H1 (cell line): Measurements from ENCODE around the gene PHTF2. TPM values are rescaled to one million over a fixed set of nuclear protein-coding genes. Genes with fewer than 3 reads are reported as not detected.

Experiments
- CTCF ChIA-PET: fragments of 300-600 bp; sonication (Branson Sonifier 250); formaldehyde crosslinking; loops from one replicate; lab custom pipeline; 2021; ENCODE audit not compliant: partially characterized antibody; lab: Charles Lee
- POLR2A ChIA-PET: fragments of 300-600 bp; sonication (Branson Sonifier 250); formaldehyde crosslinking; loops from one replicate; lab custom pipeline; 2021; ENCODE audit warnings: inconsistent platforms; ENCODE audit not compliant: partially characterized antibody; lab: Charles Lee
- DNase-seq, 2 experiments: peaks; one replicate each; pipeline versions ENCODE4 v3.0.0 to v3.0.0-alpha.2; 2010 to 2022; ENCODE audit warnings: low spot score in 2 of 2, low read depth in 1 of 2, mixed read lengths in 1 of 2
- FAIRE-seq: peaks from 2 replicates; lab custom pipeline; 2011; peaks lifted over from hg19 to GRCh38; lab: Jason Lieb, UNC
- H2AFZ ChIP-seq: 2 replicates; pipeline ENCODE4 v1.8.1; 2012; ENCODE audit warnings: low read length, inconsistent platforms
- H2AK5ac ChIP-seq: 2 replicates; pipeline ENCODE4 v1.6.1; 2013; ENCODE audit warnings: low read depth, low read length
- H2BK120ac ChIP-seq: replicated peaks from 2 replicates; pipeline ENCODE3; 2013; ENCODE audit warnings: low read depth, low read length, inconsistent platforms
- H2BK12ac ChIP-seq: 2 replicates; pipeline ENCODE4 v1.6.1; 2013; ENCODE audit warnings: low read depth, low read length
- H2BK15ac ChIP-seq: 2 replicates; pipeline ENCODE4 v1.6.1; 2013; ENCODE audit warnings: low read length
- H2BK20ac ChIP-seq: 2 replicates; pipeline ENCODE4 v1.6.1; 2013; ENCODE audit warnings: low read length
- H2BK5ac ChIP-seq: 2 replicates; pipeline ENCODE4 v1.6.1; 2013; ENCODE audit warnings: low read depth, low read length
- H3K14ac ChIP-seq: 2 replicates; pipeline ENCODE4 v1.6.1; 2013; ENCODE audit warnings: inconsistent platforms; ENCODE audit not compliant: insufficient read length
- H3K18ac ChIP-seq: 2 replicates; pipeline ENCODE4 v1.6.1; 2013; ENCODE audit warnings: low read length; ENCODE audit errors: extremely low read depth
- H3K23ac ChIP-seq: 2 replicates; pipeline ENCODE4 v1.6.1; 2013; ENCODE audit warnings: inconsistent platforms; ENCODE audit not compliant: insufficient read length
- H3K23me2 ChIP-seq: 2 replicates; pipeline ENCODE4 v1.6.1; 2013; ENCODE audit warnings: low read depth, low read length
- H3K27ac ChIP-seq: 2 replicates; pipeline ENCODE4 v1.6.1; 2011; ENCODE audit warnings: low read depth, low read length, inconsistent platforms
- H3K27me3 ChIP-seq, 4 experiments: replicated peaks in 1 of 4; 1 replicate in 1 of 4; 2 replicates in 3 of 4; pipeline versions ENCODE4 v1.6.1 to v1.8.1; 2011 to 2013; ENCODE audit warnings: low read length in 3 of 4, mild to moderate bottlenecking in 3 of 4, inconsistent platforms in 2 of 4, mixed read lengths in 2 of 4, moderate library complexity in 1 of 4; ENCODE audit not compliant: control insufficient read depth in 3 of 4, insufficient read depth in 3 of 4; ENCODE audit errors: extremely low read depth in 1 of 4
- H3K36me3 ChIP-seq, 4 experiments: 2 replicates each; pipeline versions ENCODE4 v1.6.1 to v1.8.1; 2011 to 2013; ENCODE audit warnings: mild to moderate bottlenecking in 4 of 4, low read length in 3 of 4, moderate library complexity in 2 of 4, control low read depth in 1 of 4, inconsistent platforms in 1 of 4; ENCODE audit not compliant: insufficient read depth in 4 of 4, control insufficient read depth in 2 of 4
- H3K4ac ChIP-seq: replicated peaks from 2 replicates; pipeline ENCODE3; 2013; ENCODE audit warnings: low read length, low read depth, mixed read lengths, inconsistent platforms; ENCODE audit not compliant: insufficient read length
- H3K4me1 ChIP-seq, 4 experiments: replicated peaks in 1 of 4; 1 replicate in 1 of 4; 2 replicates in 3 of 4; pipeline versions ENCODE4 v1.6.1 to v1.8.1; 2011 to 2013; ENCODE audit warnings: low read length in 3 of 4, inconsistent platforms in 2 of 4, mixed read lengths in 1 of 4; ENCODE audit not compliant: insufficient read depth in 4 of 4, control insufficient read depth in 3 of 4
- H3K4me2 ChIP-seq, 2 experiments: 2 replicates each; pipeline versions ENCODE4 v1.6.1 to v1.8.1; 2011 to 2013; ENCODE audit warnings: low read depth in 2 of 2, low read length in 2 of 2, control low read depth in 1 of 2, inconsistent platforms in 1 of 2, mild to moderate bottlenecking in 1 of 2; ENCODE audit not compliant: insufficient read depth in 1 of 2
- H3K4me3 ChIP-seq, 4 experiments: fragments of 200-600, 300-600 bp in 1 of 4; sonication (generic), shearing (Covaris generic), sonication (Bioruptor Twin) in 1 of 4; 2 replicates each; pipeline versions ENCODE4 v1.5.1 to v1.8.1; 2011 to 2016; ENCODE audit warnings: low read length in 4 of 4, low read depth in 3 of 4, control low read depth in 2 of 4, inconsistent platforms in 2 of 4, mild to moderate bottlenecking in 2 of 4, mixed read lengths in 1 of 4, moderate library complexity in 1 of 4; ENCODE audit not compliant: insufficient read depth in 2 of 4; ENCODE audit errors: extremely low read depth in 1 of 4
- H3K56ac ChIP-seq: replicated peaks from 2 replicates; pipeline ENCODE3; 2013; ENCODE audit warnings: low read depth, mild to moderate bottlenecking, mixed read lengths, low read length, inconsistent platforms; ENCODE audit not compliant: insufficient read length
- H3K79me1 ChIP-seq: 2 replicates; pipeline ENCODE4 v1.6.1; 2013; ENCODE audit warnings: low read depth, low read length, control low read depth
- H3K79me2 ChIP-seq, 2 experiments: 2 replicates each; pipeline versions ENCODE4 v1.6.1 to v1.8.1; 2012 to 2013; ENCODE audit warnings: low read length in 2 of 2, mild to moderate bottlenecking in 2 of 2, inconsistent platforms in 1 of 2; ENCODE audit not compliant: insufficient read depth in 2 of 2, control insufficient read depth in 1 of 2
- H3K9ac ChIP-seq, 4 experiments: replicated peaks in 1 of 4; 1 replicate in 1 of 4; 2 replicates in 3 of 4; pipeline versions ENCODE4 v1.6.1 to v1.8.1; 2011 to 2013; ENCODE audit warnings: low read depth in 3 of 4, low read length in 3 of 4, control low read depth in 2 of 4, mild to moderate bottlenecking in 2 of 4, moderate library complexity in 2 of 4, inconsistent platforms in 1 of 4; ENCODE audit errors: extremely low read depth in 1 of 4
- H3K9me3 ChIP-seq, 2 experiments: 2 replicates each; pipeline versions ENCODE4 v1.6.1 to v1.8.1; 2012 to 2013; ENCODE audit warnings: mild to moderate bottlenecking in 2 of 2, moderate library complexity in 2 of 2, control low read depth in 1 of 2, inconsistent platforms in 1 of 2, low read depth in 1 of 2, low read length in 1 of 2, mixed read lengths in 1 of 2; ENCODE audit not compliant: insufficient read depth in 2 of 2
- H4K20me1 ChIP-seq, 2 experiments: replicated peaks in 1 of 2; 2 replicates each; pipeline versions ENCODE3 to v1.8.1; 2011 to 2013; ENCODE audit warnings: inconsistent platforms in 2 of 2, low read length in 2 of 2, mild to moderate bottlenecking in 1 of 2; ENCODE audit not compliant: insufficient read depth in 2 of 2, control insufficient read depth in 1 of 2
- H4K5ac ChIP-seq: 2 replicates; pipeline ENCODE4 v1.6.1; 2013; ENCODE audit warnings: low read length, low read depth, mixed read lengths, inconsistent platforms; ENCODE audit not compliant: insufficient read length
- H4K8ac ChIP-seq: 2 replicates; pipeline ENCODE4 v1.8.0; 2013; ENCODE audit warnings: mild to moderate bottlenecking, moderate library complexity, low read length, inconsistent platforms; ENCODE audit not compliant: insufficient read depth; ENCODE audit errors: extremely low read depth
- H4K91ac ChIP-seq: replicated peaks from 2 replicates; pipeline ENCODE3; 2013; ENCODE audit warnings: low read length, mixed read lengths, inconsistent platforms; ENCODE audit not compliant: insufficient read length
- GABPA ChIP-seq: IDR thresholded peaks from 2 replicates; pipeline ENCODE4 v1.6.1; 2011; ENCODE audit warnings: mild to moderate bottlenecking, low read length, moderate library complexity, borderline replicate concordance; ENCODE audit not compliant: insufficient read depth
- JUND ChIP-seq: IDR thresholded peaks from 2 replicates; pipeline ENCODE4 v1.6.1; 2011; ENCODE audit warnings: mild to moderate bottlenecking, improper control_type of control experiment, low read length
- KDM1A ChIP-seq: fragments of 200-600, 300-600 bp; sonication (generic); IDR thresholded peaks from 2 replicates; pipeline ENCODE4 v1.7.1; 2016; ENCODE audit warnings: mild to moderate bottlenecking, low read length, borderline replicate concordance
- NANOG ChIP-seq: IDR thresholded peaks from 2 replicates; pipeline ENCODE4 v1.6.1; 2011; ENCODE audit warnings: low read length, low read depth, mild to moderate bottlenecking, inconsistent platforms; ENCODE audit not compliant: insufficient read depth, poor library complexity, severe bottlenecking
- RAD21 ChIP-seq, 2 experiments: IDR thresholded peaks in 1 of 2; conservative IDR thresholded peaks in 1 of 2; 2 replicates each; pipeline ENCODE4 v1.6.1; 2011; ENCODE audit warnings: low read depth in 2 of 2, low read length in 2 of 2, improper control_type of control experiment in 1 of 2, inconsistent platforms in 1 of 2, mild to moderate bottlenecking in 1 of 2, moderate library complexity in 1 of 2
- SRF ChIP-seq: IDR thresholded peaks from 2 replicates; pipeline ENCODE4 v1.6.1; 2011; ENCODE audit warnings: mild to moderate bottlenecking, low read depth, low read length, moderate library complexity
- YY1 ChIP-seq: IDR thresholded peaks from 2 replicates; pipeline ENCODE4 v1.6.1; 2011; ENCODE audit warnings: low read depth, mild to moderate bottlenecking, low read length
- ZNF274 ChIP-seq: IDR thresholded peaks from 2 replicates; pipeline ENCODE4 v1.7.0; 2012; ENCODE audit warnings: low read length, borderline replicate concordance; ENCODE audit errors: extremely low read depth
- WGBS, 2 experiments: shearing (Covaris generic) in 1 of 2; methylation state at CpG; one replicate each; pipeline versions ENCODE4 v1.1.6 to v1.1.7; 2013 to 2015; ENCODE audit warnings: low lambda C conversion rate in 2 of 2, mixed read lengths in 2 of 2, inconsistent platforms in 1 of 2, low coverage in 1 of 2, missing lambda C conversion rate in 1 of 2; ENCODE audit not compliant: insufficient replicate concordance in 2 of 2, insufficient coverage in 1 of 2, insufficient read length in 1 of 2; ENCODE audit errors: extremely low coverage in 1 of 2, missing lambda C conversion rate in 1 of 2; 5-methylcytosine and 5-hydroxymethylcytosine counted together
- polyA plus RNA-seq, 7 experiments: library from polyadenylated mRNA; depleted of rRNA in 3 of 7; stranded (reverse) in 5 of 7; unstranded in 2 of 7; fragments of >200 nt in 5 of 7; fragments of 200-250 nt in 2 of 7; gene quantifications; 1 replicate in 5 of 7; 2 replicates in 1 of 7; 4 replicates in 1 of 7; pipeline versions ENCODE4 v1.2.1 to v1.2.3, GENCODE V29; 2011 to 2013; ENCODE audit warnings: missing spikeins in 2 of 7, mixed read lengths in 2 of 7
- total RNA-seq: library from RNA; stranded (reverse); fragmentation: NEBNext Ultra II Directional; extraction: Animal tissue kit (Norgen Biotek cat#: 25700); gene quantifications from 2 replicates; pipeline ENCODE4 v1.2.1, GENCODE V29; 2021
- TF ChIP-seq, protein P1 (sequence below), 3 experiments: IDR thresholded peaks; 1 replicate in 2 of 3; 2 replicates in 1 of 3; pipeline versions ENCODE4 v1.5.1 to v1.6.1; 2011; ENCODE audit warnings: low read length in 3 of 3, mild to moderate bottlenecking in 3 of 3, inconsistent platforms in 2 of 3, low read depth in 1 of 3, moderate library complexity in 1 of 3; ENCODE audit not compliant: insufficient read depth in 1 of 3; ENCODE audit errors: control extremely low read depth in 1 of 3
- TF ChIP-seq, protein P2 (sequence below): IDR thresholded peaks from 2 replicates; pipeline ENCODE4 v1.6.1; 2011; ENCODE audit warnings: low read depth, mild to moderate bottlenecking, low read length; ENCODE audit not compliant: insufficient read depth

The PHTF2 gene
- total and polyA plus RNA-seq, 2 of the 8 experiments (the other 6 are each of a cell fraction or from before 2014, with no cell fraction given): 9.0 to 25.4 TPM

DNA sequence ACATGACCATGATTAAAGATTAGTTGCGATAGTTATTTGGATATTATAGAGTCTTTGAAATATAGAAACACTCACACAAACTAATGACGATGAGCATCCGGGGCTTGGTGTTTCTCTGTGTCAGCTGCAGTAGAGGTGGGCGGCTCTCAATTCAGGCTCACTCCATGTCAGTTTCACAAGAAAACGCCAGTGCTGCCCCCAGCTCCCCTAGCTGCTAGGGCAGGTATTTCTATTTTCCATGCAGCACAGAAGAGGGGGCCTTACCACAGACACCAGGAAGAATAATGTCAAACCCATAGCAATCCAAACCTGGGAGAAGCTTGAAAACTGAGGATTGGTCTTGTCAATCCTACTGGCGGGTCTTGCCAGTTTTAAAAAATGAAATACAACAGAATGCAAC is 197.1 kb downstream of the PHTF2 start:
- Histone ChIP-seq H2BK120ac (no peak overlapping the region), H3K4ac (no peak overlapping the region), H2BK20ac (no peak overlapping the region), H3K79me2 (no peaks in the 10 kb centered on the region), H4K91ac (no peak overlapping the region), H3K23ac (no peak overlapping the region), H3K14ac (no peak overlapping the region), H4K8ac (no peak overlapping the region), H3K9me3 (no peaks in the 10 kb centered on the region), H3K27ac (no peak overlapping the region), H3K4me1 (peaks cover 0 to 3% (median 1%) of the 10 kb centered on the region in 4 experiments; a peak in 2 of 7 replicates), H3K36me3 (no peaks in the 10 kb centered on the region), H4K20me1 (no peaks in the 10 kb centered on the region), H2BK15ac (no peak overlapping the region), H3K79me1 (no peaks in the 10 kb centered on the region), H3K9ac (no peak overlapping the region), H3K27me3 (no peaks in the 10 kb centered on the region), H2BK12ac (no peak overlapping the region), H3K18ac (no peak overlapping the region), H2AFZ (no peak overlapping the region; the same call in 1 of the 2 replicates), H3K23me2 (no peaks in the 10 kb centered on the region), H3K4me3 (no peak overlapping the region), H2AK5ac (no peak overlapping the region), H3K4me2 (no peak overlapping the region), H3K56ac (no peak overlapping the region), H2BK5ac (no peak overlapping the region), H4K5ac (no peak overlapping the region)
- WGBS, 2 experiments: 61% methylated on average over 6 of the region's 6 CpGs; no CpG with 5 or more reads in 1 of the 2 experiments
- peak; percentile 58 for FAIRE-seq
- ChIA-PET CTCF (interaction anchor here (0.7 to 2.4 kb wide), 16 partner anchors 9 to 239 kb away, joined by 3 to 8 read pairs (median 4); no protein-coding TSS in a partner anchor), POLR2A (no interaction called here)
- no peak for DNase-seq
- TF ChIP-seq YY1 (no peak), JUND (no peak), NANOG (no peak), GABPA (no peak), SRF (no peak), ZNF274 (no peak), KDM1A (no peak), RAD21 (IDR thresholded peaks at IDR 0.05 in 1 of 2, conservative IDR thresholded peaks at IDR 0.05 in 1 of 2; ENCODE audit: low read depth in 2 of 2, low read length in 2 of 2) (peak; percentile 49 to 62)
- TF ChIP-seq, protein P1, sequence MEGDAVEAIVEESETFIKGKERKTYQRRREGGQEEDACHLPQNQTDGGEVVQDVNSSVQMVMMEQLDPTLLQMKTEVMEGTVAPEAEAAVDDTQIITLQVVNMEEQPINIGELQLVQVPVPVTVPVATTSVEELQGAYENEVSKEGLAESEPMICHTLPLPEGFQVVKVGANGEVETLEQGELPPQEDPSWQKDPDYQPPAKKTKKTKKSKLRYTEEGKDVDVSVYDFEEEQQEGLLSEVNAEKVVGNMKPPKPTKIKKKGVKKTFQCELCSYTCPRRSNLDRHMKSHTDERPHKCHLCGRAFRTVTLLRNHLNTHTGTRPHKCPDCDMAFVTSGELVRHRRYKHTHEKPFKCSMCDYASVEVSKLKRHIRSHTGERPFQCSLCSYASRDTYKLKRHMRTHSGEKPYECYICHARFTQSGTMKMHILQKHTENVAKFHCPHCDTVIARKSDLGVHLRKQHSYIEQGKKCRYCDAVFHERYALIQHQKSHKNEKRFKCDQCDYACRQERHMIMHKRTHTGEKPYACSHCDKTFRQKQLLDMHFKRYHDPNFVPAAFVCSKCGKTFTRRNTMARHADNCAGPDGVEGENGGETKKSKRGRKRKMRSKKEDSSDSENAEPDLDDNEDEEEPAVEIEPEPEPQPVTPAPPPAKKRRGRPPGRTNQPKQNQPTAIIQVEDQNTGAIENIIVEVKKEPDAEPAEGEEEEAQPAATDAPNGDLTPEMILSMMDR (IDR thresholded peaks at IDR 0.05; ENCODE audit: control extremely low read depth in 1 of 3, insufficient read depth in 1 of 3, low read depth in 1 of 3, low read length in 3 of 3): peak; percentile 58 to 78 (median 77)
- TF ChIP-seq, protein P2, sequence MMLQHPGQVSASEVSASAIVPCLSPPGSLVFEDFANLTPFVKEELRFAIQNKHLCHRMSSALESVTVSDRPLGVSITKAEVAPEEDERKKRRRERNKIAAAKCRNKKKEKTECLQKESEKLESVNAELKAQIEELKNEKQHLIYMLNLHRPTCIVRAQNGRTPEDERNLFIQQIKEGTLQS: no peak
